Fibroblast of lung (primary cell): ENCODE data around the gene C21orf58.

Source experiments
- EZH2 ChIP-seq: IDR thresholded peaks from 2 replicates; pipeline ENCODE4 v1.5.1; 2012; ENCODE audit warnings: low read length, control low read depth, mild to moderate bottlenecking; ENCODE audit errors: missing control alignments
- TF ChIP-seq, protein P1 (sequence below), 2 donors: IDR thresholded peaks in 1 of 2; conservative IDR thresholded peaks in 1 of 2; 1 replicate in 1 of 2; 2 replicates in 1 of 2; pipeline ENCODE4 v1.5.1; 2011 to 2012; ENCODE audit warnings: low read length in 2 of 2, control low read depth in 1 of 2, inconsistent platforms in 1 of 2, low read depth in 1 of 2, mild to moderate bottlenecking in 1 of 2

DNA sequence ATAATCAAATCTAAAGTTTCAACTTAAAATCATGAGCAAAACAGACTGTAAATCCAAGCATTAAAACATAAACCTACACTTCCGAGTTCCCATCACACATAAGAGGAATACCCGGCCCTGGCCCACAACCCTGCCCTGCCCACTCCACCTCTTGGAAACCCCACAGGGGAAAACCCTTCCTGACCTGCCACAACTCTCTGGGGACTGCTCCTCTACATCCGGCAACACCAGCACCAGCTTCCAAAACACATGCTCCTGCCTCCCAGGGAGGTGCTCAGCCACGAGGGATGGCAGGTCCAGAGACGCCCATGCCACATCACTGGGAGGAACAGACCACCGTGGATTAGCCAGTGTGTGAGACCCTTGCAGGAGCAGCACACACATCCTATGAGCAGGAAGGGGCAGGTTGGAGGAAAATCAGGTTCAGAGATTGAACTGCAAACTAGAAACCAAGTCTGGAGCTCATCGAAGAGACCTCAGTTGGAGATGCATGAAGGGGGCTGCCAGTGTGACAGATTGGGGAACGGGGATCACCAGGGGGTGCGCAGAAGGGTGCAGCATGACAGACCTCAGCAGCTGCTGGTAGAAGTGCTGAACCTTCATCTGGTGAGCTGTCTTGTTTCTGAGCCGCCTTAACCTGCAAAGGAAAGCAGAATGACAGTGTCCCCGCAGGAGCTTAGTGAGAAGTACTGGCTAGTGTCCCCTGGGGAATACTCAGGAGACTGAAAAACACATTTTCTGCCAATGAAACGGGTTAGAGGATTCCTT, 69.3 kb downstream of the C21orf58 start:
- no peak for TF ChIP-seq EZH2
- TF ChIP-seq, protein P1, sequence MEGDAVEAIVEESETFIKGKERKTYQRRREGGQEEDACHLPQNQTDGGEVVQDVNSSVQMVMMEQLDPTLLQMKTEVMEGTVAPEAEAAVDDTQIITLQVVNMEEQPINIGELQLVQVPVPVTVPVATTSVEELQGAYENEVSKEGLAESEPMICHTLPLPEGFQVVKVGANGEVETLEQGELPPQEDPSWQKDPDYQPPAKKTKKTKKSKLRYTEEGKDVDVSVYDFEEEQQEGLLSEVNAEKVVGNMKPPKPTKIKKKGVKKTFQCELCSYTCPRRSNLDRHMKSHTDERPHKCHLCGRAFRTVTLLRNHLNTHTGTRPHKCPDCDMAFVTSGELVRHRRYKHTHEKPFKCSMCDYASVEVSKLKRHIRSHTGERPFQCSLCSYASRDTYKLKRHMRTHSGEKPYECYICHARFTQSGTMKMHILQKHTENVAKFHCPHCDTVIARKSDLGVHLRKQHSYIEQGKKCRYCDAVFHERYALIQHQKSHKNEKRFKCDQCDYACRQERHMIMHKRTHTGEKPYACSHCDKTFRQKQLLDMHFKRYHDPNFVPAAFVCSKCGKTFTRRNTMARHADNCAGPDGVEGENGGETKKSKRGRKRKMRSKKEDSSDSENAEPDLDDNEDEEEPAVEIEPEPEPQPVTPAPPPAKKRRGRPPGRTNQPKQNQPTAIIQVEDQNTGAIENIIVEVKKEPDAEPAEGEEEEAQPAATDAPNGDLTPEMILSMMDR (conservative IDR thresholded peaks at IDR 0.05 in 1 of 2, IDR thresholded peaks at IDR 0.05 in 1 of 2; ENCODE audit: low read depth in 1 of 2, low read length in 2 of 2) = no peak
